ENCODE results near the gene CPT1A. TPM values are rescaled to one million over a fixed set of nuclear protein-coding genes. Genes with fewer than 3 reads are reported as not detected.

Gene CPT1A
- polyA plus RNA-seq, 1 of the 3 experiments (the other 2 are of a cell fraction): 31.2 TPM

DNA sequence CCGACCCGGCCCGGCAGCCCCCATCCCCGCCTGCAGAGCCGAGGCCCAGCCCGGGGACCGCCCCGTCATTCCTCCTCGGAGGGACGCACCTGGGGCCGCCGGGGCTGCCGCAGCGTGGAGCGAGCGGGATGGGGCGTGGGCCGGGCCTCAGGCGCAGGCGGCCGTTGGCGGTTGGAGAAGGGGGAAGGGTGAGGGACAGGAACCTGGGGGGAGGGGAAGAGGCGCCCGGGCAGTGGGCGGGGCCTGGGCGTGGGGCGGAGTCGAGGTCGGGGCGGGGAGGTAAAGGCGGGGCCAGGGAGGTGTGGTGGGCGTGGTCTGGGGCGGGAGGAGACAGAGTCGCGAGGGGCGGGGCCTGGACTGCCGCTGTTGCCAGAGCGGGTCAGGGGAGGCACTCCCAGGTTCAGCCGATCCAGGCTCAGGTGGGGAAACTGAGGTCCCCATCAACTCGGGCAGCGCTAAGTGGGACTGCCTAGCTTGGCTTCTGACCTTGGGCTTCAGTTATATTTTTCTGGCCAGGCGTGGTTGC, 90.3 kb downstream of the CPT1A start, which contains the start of gene TESMIN:
Gene TESMIN (minus strand): TSS at position 190 of the 526 bp plus-strand sequence. CDS start 860 bp downstream, outside the sequence.
- ChIA-PET POLR2A (interaction anchor here (1.3 kb wide), 1 partner anchor 59 kb away, joined by 3 read pairs; no protein-coding TSS in a partner anchor), CTCF (interaction anchor here (0.7 to 2.0 kb wide), 2 partner anchors 47 to 150 kb away, joined by 3 to 4 read pairs; no protein-coding TSS in a partner anchor)
- TF ChIP-seq TAF1 (IDR thresholded peaks at IDR 0.05; ENCODE audit: borderline replicate concordance, low read depth, low read length) (0 out of 2 replicates have a peak, but pooled peaks have one; percentile 18), RCOR1 (IDR thresholded peaks at IDR 0.05; ENCODE audit: low read length) (peak; percentile 31; the same call in 1 of the 2 replicates), CHD2 (IDR thresholded peaks at IDR 0.05; ENCODE audit: low read length, partially characterized antibody) (peak; percentile 97)
- TF ChIP-seq, protein P1, sequence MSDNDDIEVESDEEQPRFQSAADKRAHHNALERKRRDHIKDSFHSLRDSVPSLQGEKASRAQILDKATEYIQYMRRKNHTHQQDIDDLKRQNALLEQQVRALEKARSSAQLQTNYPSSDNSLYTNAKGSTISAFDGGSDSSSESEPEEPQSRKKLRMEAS (IDR thresholded peaks at IDR 0.05; ENCODE audit: low read depth): peak; percentile 26; the same call in 1 of the 2 replicates
- TF ChIP-seq, protein P2, sequence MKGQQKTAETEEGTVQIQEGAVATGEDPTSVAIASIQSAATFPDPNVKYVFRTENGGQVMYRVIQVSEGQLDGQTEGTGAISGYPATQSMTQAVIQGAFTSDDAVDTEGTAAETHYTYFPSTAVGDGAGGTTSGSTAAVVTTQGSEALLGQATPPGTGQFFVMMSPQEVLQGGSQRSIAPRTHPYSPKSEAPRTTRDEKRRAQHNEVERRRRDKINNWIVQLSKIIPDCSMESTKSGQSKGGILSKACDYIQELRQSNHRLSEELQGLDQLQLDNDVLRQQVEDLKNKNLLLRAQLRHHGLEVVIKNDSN (IDR thresholded peaks at IDR 0.05; ENCODE audit: borderline replicate concordance, low read depth): no peak
- Histone ChIP-seq H3K4me2 (peak within 1 kb of the TSS; percentile 63), H3K27ac (ENCODE audit: low read depth in 2 of 2, low read length in 1 of 2) (peak within 1 kb of the TSS in 1 of 2 experiments; percentile 68; a peak in 2 of 4 replicates), H4K20me1 (ENCODE audit: insufficient read depth) (no peaks in the 10 kb centered on the region), H3K4me3 (ENCODE audit: low read depth in 2 of 2, low read length in 1 of 2) (peak within 1 kb of the TSS; percentile 48 to 55), H3K36me3 (replicated peaks in 1 of 2; ENCODE audit: control insufficient read depth in 1 of 2, insufficient read depth in 2 of 2, low read length in 1 of 2) (peaks cover 2 to 7% of the 10 kb centered on the region in 2 experiments), H3K9ac (peak within 1 kb of the TSS; percentile 54; the same call in 1 of the 2 replicates), H3K4me1 (ENCODE audit: control insufficient read depth in 1 of 2, insufficient read depth in 2 of 2, low read depth in 1 of 2, low read length in 1 of 2) (peaks cover 0 to 31% of the 10 kb centered on the region in 2 experiments; a peak in 2 of 4 replicates), H3K9me2 (no peaks in the 10 kb centered on the region), H3K79me2 (ENCODE audit: insufficient read depth) (no peaks in the 10 kb centered on the region), H3K27me3 (ENCODE audit: insufficient read depth) (no peaks in the 10 kb centered on the region), H2AFZ (ENCODE audit: low read depth) (0 out of 2 replicates have a peak within 1 kb of the TSS, but pooled peaks have one; percentile 63), H3F3A (replicated peaks; ENCODE audit: insufficient read depth) (peaks cover 10% of the 10 kb centered on the region), H3K9me3 (no peaks in the 10 kb centered on the region)
- DNase-seq: peak; percentile 99
- 42% methylated on average over 3 of the region's 42 CpGs for WGBS (ENCODE audit: low lambda C conversion rate)

DNA sequence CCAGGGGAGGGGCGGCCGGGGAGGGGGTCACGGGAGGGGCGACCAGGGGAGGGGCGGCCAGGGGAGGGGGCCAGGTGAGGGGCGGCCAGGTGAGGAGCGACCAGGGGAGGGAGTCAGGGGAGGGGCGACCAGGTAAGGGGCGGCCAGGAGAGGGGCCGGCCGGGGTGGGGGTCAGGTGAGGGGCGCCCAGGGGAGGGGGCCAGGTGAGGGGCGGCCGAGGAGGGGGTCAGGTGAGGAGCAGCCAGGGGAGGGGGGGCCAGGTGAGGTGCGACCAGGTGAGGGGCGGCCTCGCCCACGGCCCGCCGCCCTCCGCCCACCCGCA, 90.8 kb downstream of the CPT1A start:
- Histone ChIP-seq H3K9ac (peak overlapping the region; percentile 54; the same call in 1 of the 2 replicates), H2AFZ (ENCODE audit: low read depth) (no peak overlapping the region), H3K27me3 (ENCODE audit: insufficient read depth) (no peaks in the 10 kb centered on the region), H4K20me1 (ENCODE audit: insufficient read depth) (no peaks in the 10 kb centered on the region), H3K4me2 (peak overlapping the region; percentile 63; the same call in 1 of the 2 replicates), H3K9me3 (no peaks in the 10 kb centered on the region), H3K4me3 (ENCODE audit: low read depth in 2 of 2, low read length in 1 of 2) (peak overlapping the region in 1 of 2 experiments; percentile 55; a peak in 2 of 4 replicates), H3K4me1 (ENCODE audit: control insufficient read depth in 1 of 2, insufficient read depth in 2 of 2, low read depth in 1 of 2, low read length in 1 of 2) (peaks cover 0 to 27% of the 10 kb centered on the region in 2 experiments; a peak in 2 of 4 replicates), H3K79me2 (ENCODE audit: insufficient read depth) (no peaks in the 10 kb centered on the region), H3K27ac (ENCODE audit: low read depth in 2 of 2, low read length in 1 of 2) (peak overlapping the region in 1 of 2 experiments; percentile 68; a peak in 2 of 4 replicates), H3F3A (replicated peaks; ENCODE audit: insufficient read depth) (peaks cover 10% of the 10 kb centered on the region), H3K36me3 (replicated peaks in 1 of 2; ENCODE audit: control insufficient read depth in 1 of 2, insufficient read depth in 2 of 2, low read length in 1 of 2) (peaks cover 0 to 5% of the 10 kb centered on the region in 2 experiments), H3K9me2 (no peaks in the 10 kb centered on the region)
- ChIA-PET POLR2A (interaction anchor here (0.8 kb wide), 1 partner anchor 26 kb away, joined by 3 read pairs; no protein-coding TSS in a partner anchor), CTCF (no interaction called here)
- 49% methylated on average over 15 of the region's 22 CpGs for WGBS (ENCODE audit: low lambda C conversion rate)
- TF ChIP-seq TCF12 (IDR thresholded peaks at IDR 0.05) (no peak), YY1 (IDR thresholded peaks at IDR 0.05; ENCODE audit: low read depth) (no peak), MEF2A (IDR thresholded peaks at IDR 0.05; ENCODE audit: borderline replicate concordance, low read depth) (no peak), EZH2phosphoT487 (IDR thresholded peaks at IDR 0.05; ENCODE audit: borderline replicate concordance, low read depth) (no peak), GABPA (IDR thresholded peaks at IDR 0.05; ENCODE audit: low read depth) (no peak), TEAD4 (IDR thresholded peaks at IDR 0.05; ENCODE audit: borderline replicate concordance, insufficient read depth) (no peak), POLR2AphosphoS5 (IDR thresholded peaks at IDR 0.05; ENCODE audit: low read depth, low read length) (no peak)
- TF ChIP-seq, protein P3, sequence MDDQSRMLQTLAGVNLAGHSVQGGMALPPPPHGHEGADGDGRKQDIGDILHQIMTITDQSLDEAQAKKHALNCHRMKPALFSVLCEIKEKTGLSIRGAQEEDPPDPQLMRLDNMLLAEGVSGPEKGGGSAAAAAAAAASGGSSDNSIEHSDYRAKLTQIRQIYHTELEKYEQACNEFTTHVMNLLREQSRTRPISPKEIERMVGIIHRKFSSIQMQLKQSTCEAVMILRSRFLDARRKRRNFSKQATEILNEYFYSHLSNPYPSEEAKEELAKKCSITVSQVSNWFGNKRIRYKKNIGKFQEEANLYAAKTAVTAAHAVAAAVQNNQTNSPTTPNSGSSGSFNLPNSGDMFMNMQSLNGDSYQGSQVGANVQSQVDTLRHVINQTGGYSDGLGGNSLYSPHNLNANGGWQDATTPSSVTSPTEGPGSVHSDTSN (IDR thresholded peaks at IDR 0.05): no peak
- TF ChIP-seq, protein P4, sequence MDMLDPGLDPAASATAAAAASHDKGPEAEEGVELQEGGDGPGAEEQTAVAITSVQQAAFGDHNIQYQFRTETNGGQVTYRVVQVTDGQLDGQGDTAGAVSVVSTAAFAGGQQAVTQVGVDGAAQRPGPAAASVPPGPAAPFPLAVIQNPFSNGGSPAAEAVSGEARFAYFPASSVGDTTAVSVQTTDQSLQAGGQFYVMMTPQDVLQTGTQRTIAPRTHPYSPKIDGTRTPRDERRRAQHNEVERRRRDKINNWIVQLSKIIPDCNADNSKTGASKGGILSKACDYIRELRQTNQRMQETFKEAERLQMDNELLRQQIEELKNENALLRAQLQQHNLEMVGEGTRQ (IDR thresholded peaks at IDR 0.05; ENCODE audit: borderline replicate concordance, low read depth, low read length): no peak
- TF ChIP-seq, protein P5, sequence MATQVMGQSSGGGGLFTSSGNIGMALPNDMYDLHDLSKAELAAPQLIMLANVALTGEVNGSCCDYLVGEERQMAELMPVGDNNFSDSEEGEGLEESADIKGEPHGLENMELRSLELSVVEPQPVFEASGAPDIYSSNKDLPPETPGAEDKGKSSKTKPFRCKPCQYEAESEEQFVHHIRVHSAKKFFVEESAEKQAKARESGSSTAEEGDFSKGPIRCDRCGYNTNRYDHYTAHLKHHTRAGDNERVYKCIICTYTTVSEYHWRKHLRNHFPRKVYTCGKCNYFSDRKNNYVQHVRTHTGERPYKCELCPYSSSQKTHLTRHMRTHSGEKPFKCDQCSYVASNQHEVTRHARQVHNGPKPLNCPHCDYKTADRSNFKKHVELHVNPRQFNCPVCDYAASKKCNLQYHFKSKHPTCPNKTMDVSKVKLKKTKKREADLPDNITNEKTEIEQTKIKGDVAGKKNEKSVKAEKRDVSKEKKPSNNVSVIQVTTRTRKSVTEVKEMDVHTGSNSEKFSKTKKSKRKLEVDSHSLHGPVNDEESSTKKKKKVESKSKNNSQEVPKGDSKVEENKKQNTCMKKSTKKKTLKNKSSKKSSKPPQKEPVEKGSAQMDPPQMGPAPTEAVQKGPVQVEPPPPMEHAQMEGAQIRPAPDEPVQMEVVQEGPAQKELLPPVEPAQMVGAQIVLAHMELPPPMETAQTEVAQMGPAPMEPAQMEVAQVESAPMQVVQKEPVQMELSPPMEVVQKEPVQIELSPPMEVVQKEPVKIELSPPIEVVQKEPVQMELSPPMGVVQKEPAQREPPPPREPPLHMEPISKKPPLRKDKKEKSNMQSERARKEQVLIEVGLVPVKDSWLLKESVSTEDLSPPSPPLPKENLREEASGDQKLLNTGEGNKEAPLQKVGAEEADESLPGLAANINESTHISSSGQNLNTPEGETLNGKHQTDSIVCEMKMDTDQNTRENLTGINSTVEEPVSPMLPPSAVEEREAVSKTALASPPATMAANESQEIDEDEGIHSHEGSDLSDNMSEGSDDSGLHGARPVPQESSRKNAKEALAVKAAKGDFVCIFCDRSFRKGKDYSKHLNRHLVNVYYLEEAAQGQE (IDR thresholded peaks at IDR 0.05; ENCODE audit: low read depth, low read length): no peak
- no peak for DNase-seq

Measured in SK-N-SH (cell line).